NCI-H82 (cell line): ENCODE measurements around the gene PLIN5.

Source experiments
- DNase-seq: peaks from one replicate; lab custom pipeline; 2025; lab: John Stamatoyannopoulos, UW

PLIN5 gene

DNA sequence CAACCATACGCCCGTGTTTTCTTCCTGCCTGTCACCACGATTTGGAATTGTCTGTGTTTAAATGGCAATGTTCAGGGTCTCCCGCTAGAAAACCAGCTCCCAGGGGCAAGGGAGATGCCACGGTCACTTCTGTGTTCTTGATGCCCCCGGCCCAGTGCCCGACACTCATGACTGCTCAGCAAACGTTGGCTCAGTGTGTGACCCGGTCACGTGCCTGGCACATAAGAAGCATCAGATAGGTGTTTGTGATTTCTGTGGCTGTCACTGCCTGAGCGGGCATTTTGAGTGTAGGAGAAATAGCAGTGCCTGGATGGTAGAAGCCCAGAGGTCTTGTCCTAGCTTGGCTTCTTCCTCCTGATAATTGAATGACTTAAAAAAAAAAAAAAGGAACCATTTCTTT, 47.5 kb downstream of the PLIN5 start:
- DNase-seq: no peak

DNA sequence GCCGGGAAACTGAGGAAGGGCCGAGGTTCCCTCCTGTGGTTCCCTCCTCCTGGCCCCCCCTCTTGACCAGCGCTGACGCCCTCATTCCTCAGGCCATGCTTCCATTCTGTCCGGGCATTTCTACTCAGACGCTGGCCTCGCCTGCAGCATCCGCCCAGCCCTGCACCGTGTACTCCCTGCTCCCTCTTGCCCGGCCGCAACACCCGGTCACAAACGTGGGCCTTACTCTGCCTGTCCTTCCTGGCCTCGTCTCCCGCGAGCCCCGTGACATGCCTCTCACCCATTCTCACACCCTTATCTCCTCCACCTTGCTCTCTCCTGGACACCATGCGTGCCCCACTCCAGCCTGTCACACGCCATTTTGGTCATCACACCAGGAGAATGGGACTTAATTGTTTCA, 51.6 kb downstream of the PLIN5 start:
- DNase-seq: no peak

DNA sequence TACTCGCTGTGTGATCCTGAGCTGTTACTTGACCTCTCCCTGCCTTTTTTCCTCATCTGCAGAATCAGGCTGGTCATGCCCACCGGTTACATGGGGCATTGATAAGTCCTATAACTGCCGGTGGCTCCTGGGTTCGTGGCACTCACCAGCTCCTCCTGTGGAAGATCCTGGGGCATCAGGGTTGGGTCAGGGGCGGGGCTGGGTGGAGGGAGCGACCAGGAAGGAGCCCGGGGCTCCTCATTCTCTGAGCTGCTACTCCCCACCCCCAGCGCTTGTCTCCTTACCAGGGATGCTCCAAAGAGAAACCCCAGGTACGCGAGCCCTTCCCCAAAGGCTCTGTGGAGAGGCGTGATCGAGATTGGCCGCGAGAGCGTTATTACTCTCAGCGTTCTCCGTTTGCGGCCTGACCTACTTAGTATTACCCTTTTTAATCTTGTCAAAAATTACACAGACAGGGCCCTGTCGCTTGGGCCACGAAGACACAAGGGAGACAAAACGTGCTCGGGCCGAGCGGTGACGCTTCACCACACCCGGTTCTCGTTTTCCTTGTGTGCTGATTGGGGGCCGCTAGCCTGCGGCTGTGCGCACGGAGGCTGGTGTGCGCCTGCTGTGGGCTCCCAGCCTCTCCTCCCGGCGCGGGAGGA, 52.2 kb downstream of the PLIN5 start:
- no peak for DNase-seq

DNA sequence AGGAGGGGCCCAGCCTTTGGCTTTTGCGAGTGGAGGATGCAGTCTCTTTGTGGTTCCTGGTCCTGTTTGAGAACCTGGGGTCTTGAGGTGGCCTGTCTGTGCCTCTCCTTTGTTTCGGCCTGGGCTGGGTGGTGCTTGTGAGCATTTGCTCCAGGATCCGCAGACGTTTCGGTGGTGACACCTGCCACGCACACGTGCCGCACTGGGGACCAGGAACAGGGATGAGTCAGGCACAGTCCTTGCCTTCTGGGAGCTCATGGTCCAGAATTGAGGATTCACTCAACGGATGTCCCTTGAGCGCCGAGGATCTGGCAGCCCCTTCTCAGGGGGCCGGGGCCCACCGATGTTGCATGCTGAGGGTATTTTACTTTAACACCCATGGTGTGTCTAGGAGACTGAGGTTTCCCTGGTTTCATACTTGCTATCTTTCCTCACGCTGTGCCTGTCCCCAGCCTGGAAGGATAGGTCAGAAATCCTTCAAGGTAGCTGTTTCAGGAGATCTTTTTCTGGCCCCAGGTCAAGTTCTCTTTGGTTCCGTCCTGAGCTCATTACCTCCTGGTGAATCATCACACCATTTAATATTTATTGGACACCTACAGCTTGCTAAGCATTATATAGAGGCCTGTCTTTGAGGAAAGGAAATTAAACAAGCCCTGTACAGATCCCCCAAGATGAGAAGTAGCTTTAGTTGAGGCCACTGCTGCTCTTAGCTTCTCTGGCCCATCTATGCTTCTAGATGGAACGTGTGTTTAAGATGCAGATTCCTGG, 57.8 kb downstream of the PLIN5 start:
- no peak for DNase-seq

DNA sequence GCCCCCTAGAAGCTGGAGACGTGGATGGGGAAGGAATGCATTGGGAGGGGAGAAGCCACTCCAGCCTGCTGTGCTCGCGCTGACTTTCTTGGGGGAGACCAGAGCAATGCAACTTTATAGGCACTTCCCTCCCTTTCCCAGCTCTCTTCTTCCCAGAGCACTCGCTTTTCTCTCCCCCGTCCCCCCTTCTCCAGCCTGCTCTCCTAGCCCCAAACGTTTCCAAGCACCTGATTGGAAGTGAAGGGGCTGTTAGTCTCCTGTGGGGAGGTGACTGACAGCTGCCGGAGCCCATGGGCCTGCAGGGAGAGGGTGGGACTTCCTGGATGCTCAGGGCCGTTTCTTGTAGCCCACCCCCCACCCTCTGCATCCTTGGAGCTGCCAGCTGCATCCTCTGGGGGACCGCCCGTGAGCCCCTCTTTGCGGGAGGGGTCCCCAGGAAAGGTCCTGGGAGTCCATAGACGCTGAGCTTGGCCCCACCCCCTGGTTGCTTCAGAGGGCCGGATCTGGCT, 60.5 kb downstream of the PLIN5 start:
- peak; percentile 91 for DNase-seq

DNA sequence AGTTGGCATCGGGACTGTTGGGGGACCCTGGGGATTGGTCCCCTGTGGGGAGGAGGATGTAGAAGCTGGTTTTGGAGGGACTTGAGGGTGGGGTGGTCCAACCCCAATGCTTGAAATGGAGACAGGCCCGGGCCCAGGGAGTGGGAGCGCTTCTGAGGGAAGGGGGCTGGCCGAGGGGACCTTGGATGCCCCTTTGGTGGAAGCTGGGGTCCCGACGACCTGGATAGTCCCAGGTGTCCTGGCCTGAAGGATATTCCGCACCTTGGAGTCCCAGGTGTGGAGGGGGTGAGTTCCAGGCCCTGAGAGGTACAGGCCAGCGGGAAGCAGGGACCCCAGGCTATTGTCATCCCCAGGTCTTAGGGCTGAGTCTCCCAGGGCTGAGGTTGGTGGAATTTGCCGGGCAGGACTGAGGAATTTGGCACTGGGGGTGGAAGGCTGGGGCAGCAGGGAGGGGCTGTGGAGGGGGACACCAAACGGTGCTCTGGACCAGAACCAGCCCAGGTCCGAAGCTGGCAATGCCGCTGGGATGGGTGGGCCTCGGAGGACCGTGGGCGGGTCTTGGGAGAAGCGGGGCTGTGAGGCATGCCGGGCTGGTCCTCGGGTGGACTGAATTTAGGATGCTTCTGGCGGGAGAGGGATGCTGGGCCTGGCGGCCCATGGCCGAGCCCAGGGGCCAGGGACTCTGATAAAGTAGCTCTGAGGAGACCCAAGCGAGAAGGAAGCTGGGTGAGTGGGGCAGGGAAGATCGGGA, 61.1 kb downstream of the PLIN5 start:
- no peak for DNase-seq

DNA sequence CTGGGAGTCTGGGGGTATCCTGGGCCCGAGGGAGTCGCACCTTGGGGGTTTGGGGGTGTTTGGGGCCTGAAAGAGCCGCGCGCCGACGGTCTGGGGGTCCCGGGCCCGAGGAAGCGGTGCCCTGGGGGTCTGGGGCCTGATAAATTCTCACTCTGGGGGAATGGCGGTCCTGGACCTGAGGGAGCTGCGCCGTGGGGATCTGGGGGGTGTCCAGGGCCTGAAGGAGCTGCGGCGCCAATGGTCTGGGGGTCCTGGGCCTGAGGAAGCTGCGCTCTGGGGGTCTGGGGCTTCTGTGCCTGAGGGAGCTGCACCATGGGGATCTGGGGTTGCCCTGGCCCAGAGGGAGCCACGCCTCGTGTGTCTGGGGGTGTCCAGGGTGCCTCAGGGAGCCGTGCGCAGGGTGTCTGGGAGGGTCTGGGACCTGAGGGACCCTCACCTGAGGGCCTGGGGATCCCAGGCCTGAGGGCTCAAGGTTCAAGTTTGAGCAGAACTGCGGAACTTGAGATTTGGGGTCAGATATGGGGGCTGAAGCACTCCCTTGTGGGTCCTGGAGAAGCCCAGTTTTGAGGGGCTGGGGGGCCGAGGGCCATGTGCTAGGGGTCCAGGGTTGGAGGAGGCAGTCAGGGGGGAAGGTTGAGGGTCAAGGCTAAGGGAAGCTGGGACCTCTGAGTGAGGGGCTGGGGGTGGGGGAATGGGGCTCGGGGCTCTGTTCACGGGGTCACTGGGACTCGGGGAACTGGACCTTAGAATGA, 61.8 kb downstream of the PLIN5 start:
- DNase-seq: no peak
